Neutrophil (primary cell): ENCODE results near the gene NFKBIE.

Experiments
- H3K27ac ChIP-seq: fragments of 200-600 bp; sonication (generic); 2 replicates; pipeline ENCODE4 v1.5.1; 2016; ENCODE audit warnings: mild to moderate bottlenecking, moderate library complexity
- H3K27me3 ChIP-seq: fragments of 200-600 bp; sonication (generic); 2 replicates; pipeline ENCODE4 v1.6.0; 2016; ENCODE audit warnings: mild to moderate bottlenecking
- H3K36me3 ChIP-seq: fragments of 200-600 bp; sonication (generic); 2 replicates; pipeline ENCODE4 v1.5.1; 2017
- H3K4me1 ChIP-seq, 2 experiments: fragments of 200-600 bp in 1 of 2; sonication (generic) in 1 of 2; 1 replicate in 1 of 2; 2 replicates in 1 of 2; pipeline versions ENCODE4 v1.5.1 to v1.6.1; 2013 to 2016; ENCODE audit warnings: low read depth in 1 of 2, low read length in 1 of 2, mild to moderate bottlenecking in 1 of 2, moderate library complexity in 1 of 2; ENCODE audit not compliant: control insufficient read depth in 1 of 2, insufficient read depth in 1 of 2
- H3K4me3 ChIP-seq, 2 experiments: fragments of 200-600 bp in 1 of 2; sonication (generic) in 1 of 2; 1 replicate in 1 of 2; 2 replicates in 1 of 2; pipeline ENCODE4 v1.5.1; 2013 to 2016; ENCODE audit warnings: low read depth in 1 of 2, low read length in 1 of 2, mild to moderate bottlenecking in 1 of 2, moderate library complexity in 1 of 2
- H3K9me3 ChIP-seq: fragments of 200-600 bp; sonication (generic); 2 replicates; pipeline ENCODE4 v1.5.1; 2016
- CTCF ChIP-seq: fragments of 200-600 bp; sonication (generic); IDR thresholded peaks from 2 replicates; pipeline ENCODE4 v1.5.1; 2016; ENCODE audit warnings: antibody characterized with exemption

The NFKBIE gene

GRCh38 chr6:44266347-44266746 is 996 bp upstream of the NFKBIE start:
- Histone ChIP-seq H3K27me3 (peaks cover 31% of the 10 kb centered on the region), H3K4me3 (no peak overlapping the region), H3K27ac (no peak overlapping the region), H3K4me1 (peaks cover 48 to 51% of the 10 kb centered on the region in 2 experiments), H3K9me3 (no peaks in the 10 kb centered on the region), H3K36me3 (peaks cover 3% of the 10 kb centered on the region)
- TF ChIP-seq CTCF: no peak

- Histone ChIP-seq H3K9me3 (no peaks in the 10 kb centered on the region), H3K4me1 (peaks cover 46 to 48% of the 10 kb centered on the region in 2 experiments), H3K36me3 (peaks cover 4% of the 10 kb centered on the region), H3K4me3 (peak overlapping the region; percentile 74 to 77), H3K27me3 (peaks cover 26% of the 10 kb centered on the region), H3K27ac (peak overlapping the region; percentile 85)
- no peak for TF ChIP-seq CTCF
Measured at GRCh38 chr6:44265722-44266233, 427 bp upstream of the NFKBIE start.

GRCh38 chr6:44264154-44265006 is 971 bp downstream of the NFKBIE start:
- H3K27me3 ChIP-seq: peaks cover 12% of the 10 kb centered on the region
- peak overlapping the region; percentile 85 for H3K27ac ChIP-seq
- peaks cover 34 to 39% of the 10 kb centered on the region in 2 experiments for H3K4me1 ChIP-seq
- H3K4me3 ChIP-seq: peak overlapping the region; percentile 74 to 77
- peak; percentile 52 for TF ChIP-seq CTCF
- H3K36me3 ChIP-seq: peaks cover 15% of the 10 kb centered on the region
- H3K9me3 ChIP-seq: no peaks in the 10 kb centered on the region

GRCh38 chr6:44263354-44264100 is 1.8 kb downstream of the NFKBIE start:
- no peaks in the 10 kb centered on the region for H3K9me3 ChIP-seq
- peak overlapping the region; percentile 85 for H3K27ac ChIP-seq
- no peak for TF ChIP-seq CTCF
- H3K4me1 ChIP-seq: peaks cover 31 to 34% of the 10 kb centered on the region in 2 experiments
- H3K27me3 ChIP-seq: peaks cover 3% of the 10 kb centered on the region
- H3K36me3 ChIP-seq: peaks cover 23% of the 10 kb centered on the region
- peak overlapping the region; percentile 74 to 77 for H3K4me3 ChIP-seq

GRCh38 chr6:44262467-44263353 is 2.6 kb downstream of the NFKBIE start:
- Histone ChIP-seq H3K9me3 (no peaks in the 10 kb centered on the region), H3K27ac (peak overlapping the region; percentile 85), H3K4me1 (peaks cover 35 to 38% of the 10 kb centered on the region in 2 experiments), H3K4me3 (peak overlapping the region; percentile 74 to 77), H3K36me3 (peaks cover 28% of the 10 kb centered on the region), H3K27me3 (no peaks in the 10 kb centered on the region)
- TF ChIP-seq CTCF: no peak
